GM21360 (cell line): Measurements from ENCODE around the gene PDE4B.

Experiments used
- ATAC-seq: cut with Tn5 transposase; IDR thresholded peaks from one replicate; pipeline ENCODE4 v1.9.1; 2021; ENCODE audit warnings: mild to moderate bottlenecking, moderate library complexity; ENCODE audit not compliant: unreplicated experiment

The PDE4B gene

DNA sequence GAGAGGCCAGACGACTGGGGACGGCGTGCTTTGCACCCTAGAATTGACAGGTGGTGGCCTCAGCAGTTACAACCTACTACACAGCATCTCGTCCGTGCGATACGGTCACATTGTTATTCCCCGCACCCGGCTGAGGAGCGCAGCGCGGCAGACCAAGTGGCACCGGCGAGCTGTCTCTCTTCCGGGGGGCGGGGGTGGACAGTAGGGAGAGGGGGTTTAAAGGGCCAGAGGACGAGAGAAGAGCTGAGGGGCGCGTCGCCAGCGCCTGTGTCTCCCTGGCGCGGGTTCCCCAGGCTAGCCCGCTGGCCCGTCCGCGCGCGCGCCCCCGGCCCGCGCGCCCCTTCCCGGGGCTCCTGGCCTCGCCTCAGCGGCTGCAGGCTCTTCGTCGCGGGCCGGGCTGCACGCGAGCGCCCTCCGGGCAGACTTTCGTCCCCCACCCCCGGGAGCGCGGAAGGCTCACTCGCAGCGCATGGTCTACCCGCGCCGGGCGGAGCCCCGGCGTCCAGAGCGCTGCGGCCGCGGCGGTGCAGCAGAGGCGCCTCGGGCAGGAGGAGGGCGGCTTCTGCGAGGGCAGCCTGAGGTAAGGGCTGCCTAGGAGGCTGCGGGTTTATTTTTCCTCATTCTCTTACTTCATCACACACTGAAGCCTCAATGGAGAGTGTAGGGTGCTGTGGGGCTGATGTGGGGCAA lies at the start of gene PDE4B:
PDE4B (plus strand) TSS at position 227 of the 690 bp plus-strand sequence.
- ATAC-seq, result no peak

DNA sequence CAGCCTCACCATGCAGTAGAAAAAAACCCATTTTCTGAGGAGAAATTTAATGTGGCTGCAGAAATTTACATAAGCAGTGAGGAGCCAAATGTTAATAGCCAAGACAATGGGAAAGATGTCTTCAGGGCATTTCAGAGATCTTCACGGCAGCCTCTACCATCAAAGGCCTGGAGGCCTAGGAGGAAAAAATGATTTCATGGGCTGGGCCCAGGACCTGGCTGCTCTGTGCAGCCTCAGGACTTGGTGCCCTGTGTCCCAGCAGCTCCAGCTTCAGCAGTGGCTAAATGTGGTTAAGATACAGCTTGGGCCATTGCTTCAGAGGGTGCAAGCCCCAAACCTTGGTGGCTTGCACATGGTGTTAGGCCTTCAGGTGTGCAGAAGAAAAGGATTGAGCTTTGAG lies 48.0 kb upstream of the PDE4B start:
- no peak for ATAC-seq

DNA sequence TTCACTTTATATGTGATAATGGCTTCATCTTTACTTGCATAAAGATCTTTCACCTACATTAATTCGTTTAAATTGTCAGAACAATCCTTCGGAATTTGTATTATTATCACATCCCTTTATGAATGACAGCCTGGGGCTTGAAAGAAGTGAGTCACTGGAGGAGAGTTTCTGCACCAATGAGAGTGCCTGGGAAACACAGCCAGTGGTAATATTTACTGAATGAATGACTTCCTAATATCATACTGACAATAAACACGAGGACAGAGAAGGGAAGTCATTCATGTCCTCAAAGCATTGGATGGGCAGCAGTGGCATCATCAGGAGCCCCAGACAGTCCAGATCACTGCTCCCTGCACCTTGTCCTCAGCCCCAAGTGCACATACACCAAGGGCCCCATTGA lies 40.7 kb upstream of the PDE4B start:
- no peak for ATAC-seq

DNA sequence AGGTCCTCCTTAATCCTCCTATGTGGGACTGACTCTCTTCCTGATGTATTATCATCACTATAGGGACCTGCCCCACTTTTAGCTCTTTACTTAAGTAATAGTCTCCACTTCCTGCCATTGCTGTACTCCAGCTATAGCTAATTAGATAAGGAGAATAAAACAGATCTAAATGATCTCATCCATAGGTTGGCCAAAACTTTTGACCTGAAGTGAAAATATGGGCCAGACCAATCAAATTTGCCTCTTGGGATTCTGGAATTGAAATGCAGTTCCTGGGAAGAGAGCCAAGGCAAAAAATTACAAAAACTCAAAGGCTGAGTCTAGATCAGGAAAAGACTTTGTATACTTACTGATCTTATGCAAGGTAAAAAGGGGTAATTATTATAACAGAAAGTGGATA lies 36.1 kb upstream of the PDE4B start:
- ATAC-seq, result no peak

DNA sequence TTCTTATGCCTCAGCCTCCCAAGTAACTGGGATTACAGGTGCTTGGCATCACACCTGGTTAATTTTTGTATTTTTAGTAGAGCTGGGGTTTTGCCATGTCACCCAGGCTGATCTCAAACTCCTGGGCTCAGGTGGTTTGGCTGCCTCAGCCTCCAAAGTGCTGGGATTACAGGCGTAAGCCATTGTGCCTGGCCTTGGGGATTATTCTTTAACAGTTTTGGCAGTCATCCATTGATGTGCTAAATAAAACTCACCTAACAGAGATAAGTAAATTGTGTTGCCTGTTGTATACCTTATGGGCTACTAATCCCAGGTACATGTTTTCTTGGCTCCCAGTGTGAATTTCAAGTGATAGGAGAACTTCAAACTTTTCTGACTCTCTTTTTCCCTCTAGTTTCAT lies 35.2 kb upstream of the PDE4B start:
- no peak for ATAC-seq

DNA sequence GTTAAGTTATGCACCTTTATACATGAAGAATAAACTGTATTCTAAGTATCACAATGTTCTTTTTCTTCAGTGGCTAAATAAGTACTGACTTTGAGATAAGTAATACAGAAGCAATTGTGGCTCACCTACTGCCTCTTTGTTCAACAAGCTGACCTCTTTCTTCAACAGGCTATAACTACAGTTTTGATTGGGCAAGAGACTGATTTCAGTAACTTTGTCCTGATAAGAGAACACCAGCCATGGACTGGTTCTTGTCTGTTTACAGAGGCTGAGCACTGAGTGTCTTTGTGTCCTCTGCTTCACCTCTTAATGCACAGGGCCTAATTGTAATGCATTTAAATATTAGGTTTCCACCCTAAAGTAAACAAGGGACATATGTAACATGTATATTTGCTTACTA lies 34.6 kb upstream of the PDE4B start:
- no peak for ATAC-seq

DNA sequence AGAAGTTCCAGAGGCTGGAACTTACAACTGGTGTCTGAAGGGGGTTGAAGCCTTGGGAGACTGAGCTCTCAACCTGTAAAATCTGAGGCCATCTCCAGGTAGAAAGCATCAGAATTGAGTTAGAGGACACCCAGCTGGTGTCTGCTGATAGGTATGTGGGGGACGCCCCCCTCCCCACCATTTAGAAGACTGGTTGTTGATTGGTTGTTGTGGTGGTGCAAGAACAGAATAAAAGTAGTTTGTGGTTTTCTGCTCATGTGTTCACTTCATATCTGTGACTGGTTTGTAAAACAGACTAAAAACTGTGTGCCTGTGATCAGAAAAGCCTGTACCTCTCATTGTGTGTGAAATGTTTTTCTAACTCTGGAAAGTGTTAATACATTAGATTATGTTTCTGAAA lies 33.2 kb upstream of the PDE4B start:
- no peak for ATAC-seq

DNA sequence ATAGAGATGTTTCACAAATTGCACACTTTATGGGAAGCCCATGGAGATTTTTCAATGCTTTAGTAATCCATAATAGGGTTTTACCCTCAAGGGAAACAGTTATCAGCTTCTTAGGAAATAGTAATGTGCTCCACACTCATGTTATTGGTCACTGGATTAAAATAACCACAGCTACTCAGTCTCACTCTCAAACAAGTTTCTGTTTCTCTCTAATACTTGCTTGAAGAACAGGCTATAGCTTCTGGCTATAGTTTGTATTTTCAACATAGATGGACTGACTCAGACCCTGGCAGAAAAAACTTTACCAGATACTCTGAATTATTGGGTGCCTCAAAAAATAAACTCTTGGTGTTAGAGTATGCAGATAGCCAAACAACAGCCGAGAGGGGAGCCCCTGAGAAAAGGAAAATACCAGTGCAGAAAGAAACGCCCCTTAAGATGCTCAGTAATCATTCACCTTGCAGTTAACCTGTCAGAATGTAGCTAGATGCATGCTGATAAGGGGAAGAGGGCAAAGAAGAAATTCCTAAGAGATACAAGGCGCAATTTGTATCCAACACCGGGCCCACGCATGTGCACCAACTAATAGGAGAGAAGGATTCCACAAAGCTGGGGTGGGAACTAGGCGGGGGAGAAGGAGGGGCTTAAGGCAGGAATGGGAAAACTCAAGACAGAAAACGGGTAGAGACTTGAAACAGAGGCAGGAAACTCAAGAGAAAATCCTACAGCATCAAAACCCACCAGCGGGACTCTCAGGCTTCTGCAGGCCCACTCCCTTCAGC lies 30.4 kb upstream of the PDE4B start:
- no peak for ATAC-seq

DNA sequence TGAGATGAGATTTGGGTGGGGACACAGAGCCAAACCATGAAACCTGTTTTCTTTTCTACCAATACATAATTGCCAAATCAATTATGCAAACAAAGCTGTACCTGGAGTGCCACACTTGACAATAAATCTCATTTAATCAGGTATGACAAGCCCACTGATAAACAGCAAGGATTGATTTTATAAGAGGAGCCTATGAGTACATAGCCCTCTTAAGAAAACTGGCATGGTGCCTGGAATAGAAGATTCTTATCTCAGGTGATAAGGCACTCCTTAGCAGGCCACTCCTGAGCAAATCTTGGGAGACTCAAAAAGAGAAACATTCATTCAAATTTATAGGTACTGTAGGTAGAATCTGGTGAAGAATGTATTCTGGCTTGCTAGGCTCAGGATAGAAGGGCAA lies 28.6 kb upstream of the PDE4B start:
- no peak for ATAC-seq

DNA sequence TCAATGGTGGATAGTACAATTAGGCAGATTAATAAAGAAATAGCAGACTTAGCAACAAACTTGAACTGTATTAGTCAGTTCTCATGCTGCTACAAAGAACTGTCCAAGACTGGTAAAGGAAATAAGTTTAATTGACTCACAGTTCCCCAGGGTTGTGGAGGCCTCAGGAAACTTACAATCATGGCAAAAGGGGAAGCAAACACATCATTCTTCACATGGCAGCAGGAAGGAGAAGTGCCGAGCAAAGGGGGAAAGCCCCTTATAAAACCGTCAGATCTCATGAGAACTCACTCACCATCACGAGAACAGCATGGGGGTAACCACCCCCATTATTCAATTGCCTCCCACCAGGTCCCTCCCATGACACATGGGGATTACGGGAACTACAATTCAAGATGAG lies 27.1 kb upstream of the PDE4B start:
- no peak for ATAC-seq

DNA sequence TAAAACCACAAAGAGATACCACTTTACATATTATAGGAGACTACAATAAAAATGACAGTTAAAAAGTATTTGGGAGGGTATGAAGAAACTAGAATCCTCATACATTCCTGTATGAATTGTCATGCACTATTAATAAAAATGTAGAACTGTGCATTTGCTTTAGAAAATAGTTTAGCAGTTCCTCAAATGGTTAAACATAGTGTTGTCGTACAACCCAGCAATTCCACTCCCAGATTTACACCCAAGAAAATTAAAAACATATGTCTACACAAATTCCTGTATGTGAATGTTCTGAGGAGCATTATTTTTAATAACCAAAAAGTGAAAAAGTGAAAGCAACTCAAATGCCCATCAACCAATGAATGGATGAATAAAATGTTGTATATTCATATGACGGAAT lies 23.1 kb upstream of the PDE4B start:
- no peak for ATAC-seq

DNA sequence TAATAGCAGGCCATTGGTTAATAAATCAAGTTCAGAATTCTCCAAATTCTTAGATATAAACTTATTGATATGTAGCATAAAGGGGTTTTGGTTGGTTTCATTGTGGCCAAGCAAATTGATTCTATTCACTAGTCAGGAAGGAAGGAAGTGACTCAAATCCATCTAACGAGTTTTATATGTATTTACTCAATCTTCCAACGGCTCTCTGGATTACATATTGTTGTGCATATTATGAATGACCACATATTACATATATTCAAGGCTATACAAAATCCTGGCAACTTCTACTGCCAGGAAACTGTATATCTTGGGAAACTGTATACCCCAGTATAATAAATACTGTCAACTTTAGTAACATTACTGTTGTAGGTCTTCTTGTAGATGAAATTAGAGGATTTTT lies 20.1 kb upstream of the PDE4B start:
- ATAC-seq, result no peak

DNA sequence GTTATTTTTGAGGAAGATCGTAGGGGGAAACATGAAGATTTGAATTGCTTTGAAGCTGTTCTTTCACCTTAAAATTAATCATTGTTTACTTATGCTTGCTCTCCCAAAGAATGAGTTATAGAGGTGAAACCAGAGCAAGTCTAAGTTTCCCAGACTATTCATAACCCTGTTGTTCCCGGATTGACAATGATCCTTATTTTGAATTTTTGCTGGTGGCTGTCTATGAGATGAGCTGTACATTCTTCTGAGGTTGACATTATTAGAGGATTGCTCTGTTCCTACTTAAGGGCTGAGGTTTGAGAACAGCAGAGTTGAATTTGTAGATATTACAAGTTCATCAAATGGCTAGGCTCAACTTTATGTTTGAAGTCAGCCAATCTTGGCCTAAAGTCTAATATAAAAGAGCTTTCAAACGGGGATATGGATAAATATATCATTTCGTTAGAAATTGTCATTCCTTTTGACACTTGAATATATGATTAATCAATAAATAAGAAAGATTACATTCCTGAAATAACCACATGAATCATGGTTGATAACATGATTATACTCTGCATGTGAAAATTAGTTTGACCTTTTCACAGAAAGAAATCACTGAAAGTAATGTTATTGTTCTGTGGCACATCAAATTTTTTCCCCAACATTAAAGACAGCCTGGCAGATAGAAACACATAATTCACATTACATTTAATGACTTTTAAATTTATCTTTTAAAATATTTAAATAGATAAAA lies 19.1 kb upstream of the PDE4B start:
- ATAC-seq, result no peak

DNA sequence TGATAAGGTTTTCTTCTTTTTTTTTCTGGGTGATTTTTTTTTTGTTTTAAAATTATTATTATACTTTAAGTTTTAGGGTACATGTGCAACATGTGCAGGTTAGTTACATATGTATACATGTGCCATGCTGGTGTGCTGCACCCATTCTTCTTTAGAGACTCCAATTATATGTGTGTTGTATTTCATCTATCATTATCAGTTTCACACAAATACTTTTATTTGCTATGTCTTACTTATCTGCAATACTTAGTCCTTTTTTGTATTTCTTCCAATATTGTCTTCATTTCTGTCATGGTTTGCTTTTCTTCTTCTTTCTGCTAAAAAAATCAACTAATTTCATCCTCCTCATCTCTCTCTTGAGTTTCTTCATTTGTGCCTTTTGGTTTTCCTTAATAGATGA lies 3.9 kb upstream of the PDE4B start:
- ATAC-seq, result no peak

DNA sequence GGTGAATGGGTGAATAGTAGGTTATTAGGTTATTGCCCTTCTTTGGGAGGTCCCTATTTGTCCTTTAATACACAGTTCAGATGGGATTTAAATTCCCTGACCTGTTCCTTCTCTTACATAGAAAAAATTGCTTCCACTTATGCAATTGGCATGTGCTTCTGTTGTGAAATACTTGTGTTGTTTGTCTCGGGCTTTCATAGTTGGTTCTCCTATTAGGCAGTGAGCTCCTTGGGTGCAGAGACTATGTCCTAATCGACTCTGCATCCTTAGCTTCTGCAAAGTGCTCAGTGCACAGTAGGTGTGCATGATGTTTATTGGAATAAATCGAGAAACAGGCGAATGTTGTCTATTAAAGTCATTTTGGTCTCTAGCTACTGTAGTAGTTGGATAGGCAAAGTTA lies 1.3 kb upstream of the PDE4B start:
- ATAC-seq, result no peak

DNA sequence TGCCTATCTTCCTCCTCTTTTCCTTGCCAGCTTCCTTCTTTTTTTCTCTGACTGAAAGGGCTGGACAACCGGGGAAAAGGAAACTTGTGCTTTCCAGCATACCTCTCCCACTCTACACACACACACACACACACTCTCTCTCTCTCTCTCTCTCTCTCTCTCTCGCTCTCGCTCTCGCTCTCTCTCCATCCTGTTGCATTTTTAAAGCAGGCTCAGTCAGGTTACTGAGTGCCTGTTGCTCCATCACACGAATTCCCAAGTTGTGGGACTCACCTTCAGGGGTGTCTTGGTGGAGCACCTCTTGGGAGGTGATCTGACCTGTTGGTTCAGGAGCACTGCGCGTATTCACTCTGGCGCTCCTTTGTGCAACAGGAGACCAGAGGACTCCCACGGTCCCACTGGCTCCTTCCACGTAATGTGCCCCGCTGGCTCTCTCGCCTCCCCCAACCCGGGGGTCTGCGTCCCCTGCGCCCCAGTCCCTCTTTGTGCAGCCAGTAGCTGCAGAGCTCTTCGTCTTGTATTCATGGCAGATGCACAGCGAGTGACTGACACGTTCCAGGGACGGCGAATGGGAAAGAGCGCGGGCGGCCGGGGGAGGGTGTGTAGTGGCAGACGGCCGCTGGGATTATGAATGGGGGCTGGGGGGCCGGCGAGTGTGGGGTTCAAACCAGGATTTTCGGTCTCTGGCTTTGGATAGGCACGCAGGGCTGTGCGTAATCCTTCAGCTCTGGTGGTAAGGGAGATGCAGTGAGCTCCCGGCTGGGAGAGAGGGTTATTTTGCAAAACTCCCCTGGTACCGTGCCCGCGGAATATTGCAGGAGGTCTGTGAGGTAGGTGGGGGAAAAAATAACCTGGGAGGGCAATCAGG lies 660 bp upstream of the PDE4B start:
- ATAC-seq, result no peak

DNA sequence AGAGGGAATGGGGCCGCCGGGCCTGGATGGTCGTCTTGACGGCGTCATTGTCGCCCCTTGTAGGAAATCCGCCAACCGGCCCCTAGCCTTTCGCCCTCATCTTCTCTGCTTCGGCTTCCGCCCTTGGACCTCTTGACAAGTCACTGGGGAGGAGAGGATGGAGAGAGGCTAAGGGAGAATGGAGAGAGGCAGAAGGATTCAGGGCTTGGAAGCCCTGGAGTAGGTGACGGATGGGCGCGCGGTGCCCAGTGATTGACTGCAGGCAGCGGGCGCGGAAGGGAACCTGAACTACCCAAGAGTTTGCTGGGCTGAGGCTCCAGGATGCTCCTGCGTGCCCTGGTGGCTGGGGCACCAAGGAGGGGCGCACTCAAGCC lies 651 bp downstream of the PDE4B start:
- ATAC-seq, result no peak

DNA sequence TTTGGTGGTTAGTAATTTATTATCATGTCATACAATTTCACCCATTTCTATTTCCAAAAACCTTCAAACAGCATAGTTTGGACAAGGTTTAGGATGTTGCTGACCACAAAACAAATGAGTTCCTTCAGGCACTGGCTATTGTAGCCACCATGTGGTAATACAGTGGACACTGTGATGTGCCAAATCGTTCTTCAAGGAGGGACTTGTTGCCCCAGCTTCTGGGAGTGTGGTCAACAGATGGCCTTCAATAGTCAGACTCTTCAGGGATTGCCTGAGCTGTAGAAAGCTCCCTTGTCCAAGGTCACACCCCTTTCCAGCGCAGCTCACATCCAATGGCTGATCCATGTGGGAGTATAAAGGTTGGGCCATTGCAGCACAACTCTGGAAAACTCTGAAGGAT lies 2.6 kb downstream of the PDE4B start:
- ATAC-seq, result no peak

DNA sequence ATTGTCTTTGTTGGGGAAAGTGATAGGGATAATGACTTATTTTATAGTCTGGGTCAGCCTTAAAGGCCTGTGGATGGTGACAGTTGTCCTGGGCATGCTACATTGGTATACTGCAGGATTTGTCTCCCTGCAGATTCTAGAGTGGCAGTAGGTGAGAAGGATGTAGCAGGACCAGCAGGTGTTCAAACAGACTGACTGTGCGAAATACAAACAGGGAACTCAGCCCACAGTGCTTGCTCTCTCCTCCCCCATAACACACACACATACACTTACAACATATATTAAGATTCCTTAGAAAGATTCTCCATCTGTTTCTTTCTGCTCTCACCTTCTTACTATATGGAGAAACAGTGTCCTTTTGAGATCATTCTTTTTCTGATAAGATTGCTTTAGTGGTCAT lies 6.9 kb downstream of the PDE4B start:
- no peak for ATAC-seq

DNA sequence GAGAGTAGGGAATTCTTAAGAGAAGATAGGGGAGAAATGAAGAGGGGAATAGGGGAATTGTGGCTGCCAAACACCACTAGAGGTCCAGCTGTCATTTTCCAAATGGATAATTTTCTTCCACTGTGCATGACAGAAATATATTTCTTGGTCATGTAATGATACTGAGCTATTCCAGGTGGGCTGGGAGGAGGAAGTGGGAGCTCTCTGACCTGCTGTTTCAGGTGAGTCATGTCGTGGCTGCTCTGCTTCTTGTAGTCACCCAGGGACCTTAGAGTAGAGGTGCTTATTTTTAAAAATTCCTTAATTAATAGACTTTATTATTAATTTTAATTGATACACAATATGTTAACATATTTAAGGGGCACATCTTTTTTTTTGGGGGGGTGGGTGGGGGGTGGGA lies 11.9 kb downstream of the PDE4B start:
- no peak for ATAC-seq

DNA sequence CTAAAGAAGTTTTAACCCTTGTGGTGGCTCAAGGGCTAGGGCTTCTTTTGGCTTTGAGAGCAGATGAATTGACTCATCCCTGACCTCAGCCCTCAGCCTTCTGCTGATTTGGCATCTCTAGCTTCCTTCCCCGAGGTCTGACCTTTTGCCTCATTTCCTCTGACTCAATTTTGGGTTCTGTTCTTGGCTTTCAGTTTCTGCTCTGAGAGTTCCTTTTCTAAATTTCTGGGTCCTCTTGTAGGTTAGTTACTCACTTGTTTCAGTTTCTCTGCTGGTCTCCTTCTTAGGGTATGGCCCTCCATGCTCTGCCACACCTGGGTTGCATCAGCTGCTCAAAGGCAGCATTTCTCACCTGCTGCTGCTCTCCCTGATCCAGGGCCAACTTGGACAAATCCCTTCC lies 19.4 kb downstream of the PDE4B start:
- ATAC-seq, result peak; percentile 99
